HS-5 (cell line): Measurements from ENCODE around the gene TMPRSS3.

Experiments used
- DNase-seq: peaks from one replicate; pipeline ENCODE4 v3.0.0-alpha.2; 2012; ENCODE audit warnings: low read depth

TMPRSS3 gene

DNA sequence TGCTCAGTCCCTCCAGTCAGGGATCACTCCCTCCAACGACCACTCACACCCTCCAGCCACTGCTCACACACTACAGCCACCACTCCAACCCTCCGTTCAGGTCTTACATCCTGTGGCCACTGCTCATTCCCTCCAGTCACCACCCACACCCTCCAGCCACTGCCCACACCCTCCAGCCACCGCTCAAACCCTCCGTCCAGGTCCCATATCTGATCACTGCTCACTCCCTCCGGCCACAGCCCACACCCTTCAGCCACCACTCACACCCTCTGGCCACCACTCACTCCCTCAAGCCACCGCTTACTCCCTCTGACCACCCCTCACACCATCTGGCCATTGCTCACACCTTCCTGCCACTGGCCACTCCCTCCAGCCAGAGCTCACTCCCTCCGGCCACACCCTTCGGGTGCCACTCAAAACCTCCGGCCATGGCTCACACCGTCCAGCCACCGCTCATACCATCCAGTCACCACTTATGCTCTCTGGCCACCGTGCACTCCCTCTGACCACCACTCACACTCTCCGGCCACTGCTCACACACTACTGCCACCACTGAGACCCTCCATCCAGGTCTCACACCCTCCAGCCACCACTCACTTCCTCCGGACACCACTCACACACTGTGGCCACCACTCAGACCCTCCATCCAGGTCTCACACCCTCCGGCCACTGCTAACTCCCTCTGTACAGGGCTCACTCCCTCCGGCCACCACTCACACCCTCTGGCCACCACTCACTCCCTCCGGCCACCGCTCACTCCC is 24.8 kb downstream of the TMPRSS3 start:
- no peak for DNase-seq

DNA sequence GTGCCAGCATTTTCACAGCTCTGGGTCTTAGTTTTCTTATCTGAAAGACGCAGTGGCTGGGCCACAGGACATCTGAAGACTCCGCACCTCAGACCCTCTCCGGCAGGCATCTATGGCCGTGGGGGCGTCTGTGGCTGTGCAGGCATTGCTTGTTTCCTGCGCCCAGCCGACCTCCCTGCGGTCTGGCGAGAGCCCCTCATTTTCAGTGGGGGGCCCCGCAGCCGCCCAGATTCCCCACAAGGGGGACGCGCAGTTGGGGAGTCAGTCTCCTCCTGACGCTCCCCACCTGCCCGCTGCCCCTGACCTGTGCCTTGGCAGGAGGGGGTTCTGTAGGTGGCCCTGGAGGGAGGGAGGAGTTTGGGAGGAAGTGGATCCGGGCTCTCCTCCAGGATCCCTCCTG is 26.0 kb downstream of the TMPRSS3 start:
- no peak for DNase-seq

DNA sequence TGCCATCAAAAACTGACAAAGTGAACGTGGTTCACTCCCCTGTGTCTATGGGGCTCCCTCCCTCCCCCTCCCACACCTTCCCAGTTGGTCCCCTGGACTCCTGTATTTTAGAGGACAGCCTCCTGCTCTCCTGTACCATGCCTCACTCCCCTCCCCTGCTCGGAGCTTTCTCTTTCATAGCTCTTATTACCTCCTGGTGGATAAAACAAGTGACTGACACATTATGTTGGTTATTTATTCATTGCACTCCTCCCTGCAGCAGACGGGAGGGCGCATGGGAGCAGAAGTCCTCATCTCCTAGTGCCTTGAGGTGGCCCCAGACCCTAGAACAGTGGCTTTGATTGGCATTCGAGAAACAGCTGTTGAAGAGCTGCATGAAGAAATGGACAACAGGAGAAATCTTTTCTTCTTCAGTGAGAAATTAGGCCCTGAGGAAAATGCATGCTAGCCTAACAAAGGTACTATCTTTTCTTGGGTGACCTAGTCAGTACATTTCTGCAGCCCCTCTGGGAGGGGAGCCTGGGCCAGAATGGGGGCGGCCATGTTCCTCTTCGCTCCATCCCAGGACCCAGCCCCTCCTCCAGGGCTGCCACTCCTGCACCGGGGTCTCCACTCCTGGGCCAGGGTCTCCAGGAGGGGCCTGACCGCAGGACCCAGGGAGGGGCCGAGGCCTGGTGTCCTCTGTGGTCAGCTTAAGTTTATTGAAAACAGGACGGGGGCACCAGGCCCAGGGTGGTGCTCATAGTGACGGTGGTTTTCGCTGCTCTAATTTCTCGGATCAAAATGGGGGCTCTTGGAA is 28.3 kb downstream of the TMPRSS3 start:
- DNase-seq, result no peak

DNA sequence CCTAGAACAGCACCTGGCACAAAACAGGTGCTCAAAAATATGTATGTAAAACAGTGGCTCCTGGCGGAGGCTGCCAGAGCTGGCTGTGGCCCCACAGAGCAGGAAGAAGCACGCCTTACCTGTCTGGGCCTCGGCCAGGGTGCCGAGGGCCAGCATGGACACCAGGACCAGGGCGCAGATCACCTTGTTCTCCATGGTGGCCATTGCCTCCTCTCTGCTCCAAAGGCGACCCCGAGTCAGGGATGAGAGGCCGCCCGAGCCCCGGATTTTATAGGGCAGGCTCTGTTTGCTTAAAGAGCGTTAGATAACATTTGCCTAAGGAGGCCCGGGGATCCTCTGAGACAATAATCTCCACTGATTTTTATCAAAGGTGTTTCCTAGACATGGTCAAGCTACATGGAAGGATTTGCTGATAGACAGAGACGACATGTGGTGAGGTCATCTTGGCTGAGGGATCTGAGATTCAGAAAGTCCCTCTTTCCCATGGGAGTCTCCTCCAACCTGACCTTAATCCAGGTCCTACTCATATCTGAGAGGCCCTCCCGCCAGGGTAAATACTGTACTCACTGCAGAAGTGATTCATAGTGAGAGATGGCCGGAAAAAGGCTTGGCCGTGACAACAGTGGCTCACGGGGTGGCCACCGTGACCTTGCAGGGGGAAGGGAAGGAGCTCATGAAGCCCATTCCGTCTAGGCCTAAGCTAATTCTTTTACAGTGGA is 29.4 kb downstream of the TMPRSS3 start, which contains the start of gene TFF1:
TFF1 (minus strand) TSS at position 244 of the 719 bp plus-strand sequence; CDS start at position 204, 40 bp downstream.
- DNase-seq, result no peak

DNA sequence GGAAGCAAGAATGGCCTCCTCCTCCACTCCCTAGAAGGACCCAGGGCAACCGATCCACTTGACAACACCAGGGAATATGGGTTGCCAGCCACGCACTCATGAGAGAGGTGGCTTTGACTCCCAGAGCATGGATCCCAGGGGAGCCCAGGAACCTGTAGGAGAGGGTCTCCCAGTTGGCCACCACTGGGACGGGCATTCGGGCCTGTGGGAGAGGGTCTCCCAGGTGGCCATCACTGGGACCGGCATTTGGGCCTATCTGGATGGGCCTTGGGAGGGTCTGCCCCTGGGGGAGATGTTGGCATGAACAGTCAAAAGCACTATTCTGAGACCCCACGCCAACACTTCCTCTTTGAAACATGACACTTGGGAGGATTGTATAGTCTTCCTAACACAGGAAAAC is 30.1 kb downstream of the TMPRSS3 start:
- no peak for DNase-seq

DNA sequence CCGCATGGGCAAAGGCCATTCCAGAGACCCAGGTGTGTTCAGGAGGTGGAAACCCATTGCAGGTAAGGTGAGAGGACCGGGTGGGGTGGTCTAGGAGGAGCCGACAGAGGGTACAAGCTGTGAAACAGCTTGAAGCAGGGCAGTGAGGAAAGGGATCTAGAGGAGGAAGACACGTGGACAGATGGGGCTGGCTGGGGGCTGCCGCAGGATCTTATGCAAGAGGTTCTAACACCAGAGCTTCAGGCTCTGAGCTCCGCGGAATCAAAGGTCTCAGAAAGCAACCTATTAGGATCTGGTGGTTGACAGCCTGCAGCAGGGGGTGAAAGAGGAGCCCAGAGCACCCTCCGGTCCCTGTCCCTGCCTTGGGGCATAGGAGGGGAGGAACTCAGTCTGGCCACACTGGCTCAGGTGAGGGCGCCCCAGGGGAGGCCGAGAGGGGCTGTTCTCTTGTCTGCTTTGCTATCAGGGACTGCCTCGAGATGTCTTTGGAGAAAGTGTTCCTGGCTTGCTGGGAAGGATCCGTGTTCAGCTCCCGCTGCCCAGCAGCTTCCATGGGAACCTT is 31.5 kb downstream of the TMPRSS3 start:
- DNase-seq, result no peak

DNA sequence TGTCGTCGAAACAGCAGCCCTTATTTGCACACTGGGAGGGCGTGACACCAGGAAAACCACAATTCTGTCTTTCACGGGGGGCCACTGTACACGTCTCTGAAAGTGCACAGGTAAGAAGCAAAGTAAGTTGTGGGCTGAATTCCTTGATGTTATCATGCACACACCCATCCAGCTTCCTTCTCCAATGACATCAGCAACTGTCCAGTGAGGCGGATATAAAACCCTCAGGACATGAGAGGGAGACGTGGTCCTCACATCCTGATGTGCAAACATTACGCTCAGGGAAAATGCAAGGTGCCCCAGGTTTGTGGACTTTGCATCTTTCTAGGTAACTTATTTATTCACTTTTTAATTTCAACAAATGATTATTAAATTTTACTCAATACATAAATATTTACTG is 32.5 kb downstream of the TMPRSS3 start:
- DNase-seq, result no peak

DNA sequence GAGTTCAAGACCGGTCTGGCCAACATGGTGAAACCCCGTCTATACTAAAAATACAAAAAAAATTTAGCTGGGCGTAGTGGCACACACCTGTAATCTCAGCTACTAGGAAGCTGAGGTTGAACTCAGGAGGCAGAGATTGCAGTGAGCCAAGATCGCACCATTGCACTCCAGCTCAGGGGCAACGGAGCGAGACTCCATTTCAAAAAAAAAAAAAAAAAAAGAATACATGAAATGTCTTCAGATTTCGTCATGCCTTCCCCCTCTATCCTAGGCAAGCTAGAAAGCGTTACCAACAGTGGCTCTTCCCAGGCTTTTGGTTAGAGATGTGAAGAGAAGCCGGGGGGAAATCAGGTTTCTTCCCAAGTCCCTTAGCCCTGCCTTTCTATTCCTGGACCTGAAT is 33.2 kb downstream of the TMPRSS3 start:
- DNase-seq, result no peak

DNA sequence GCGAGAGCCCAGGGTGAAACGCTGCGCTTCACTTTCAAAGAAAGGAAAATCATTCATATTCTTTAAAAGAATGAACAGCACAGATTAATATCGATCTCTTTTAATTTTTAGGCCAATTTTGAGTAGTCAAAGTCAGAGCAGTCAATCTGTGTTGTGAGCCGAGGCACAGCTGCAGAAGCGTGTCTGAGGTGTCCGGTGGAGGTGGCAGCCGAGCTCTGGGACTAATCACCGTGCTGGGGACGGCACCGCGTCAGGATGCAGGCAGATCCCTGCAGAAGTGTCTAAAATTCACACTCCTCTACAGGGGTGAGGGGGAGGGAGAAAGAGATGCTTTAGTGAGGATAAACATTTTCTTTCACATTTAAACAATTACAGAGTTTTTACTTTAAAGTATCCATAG is 33.7 kb downstream of the TMPRSS3 start:
- no peak for DNase-seq

DNA sequence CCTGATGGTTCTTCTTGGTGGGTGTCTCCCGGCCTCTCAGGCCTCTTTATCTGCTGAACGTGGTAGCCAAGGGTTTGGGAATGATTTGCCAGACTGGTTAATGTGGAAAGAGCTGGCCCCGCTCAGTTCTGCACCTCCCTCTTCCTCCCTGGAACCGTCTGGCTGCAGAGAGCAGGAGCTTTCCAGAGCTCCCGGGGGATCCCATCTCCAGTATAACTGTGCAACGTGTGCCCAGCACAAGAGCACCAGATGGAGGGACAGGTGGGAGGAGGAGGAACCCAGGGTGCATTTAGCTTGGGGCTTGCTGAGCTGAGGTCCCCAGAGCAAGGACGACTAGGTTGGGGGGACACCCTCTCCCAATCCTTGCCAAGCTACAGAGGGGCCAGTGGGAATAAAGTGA is 34.6 kb downstream of the TMPRSS3 start:
- no peak for DNase-seq

DNA sequence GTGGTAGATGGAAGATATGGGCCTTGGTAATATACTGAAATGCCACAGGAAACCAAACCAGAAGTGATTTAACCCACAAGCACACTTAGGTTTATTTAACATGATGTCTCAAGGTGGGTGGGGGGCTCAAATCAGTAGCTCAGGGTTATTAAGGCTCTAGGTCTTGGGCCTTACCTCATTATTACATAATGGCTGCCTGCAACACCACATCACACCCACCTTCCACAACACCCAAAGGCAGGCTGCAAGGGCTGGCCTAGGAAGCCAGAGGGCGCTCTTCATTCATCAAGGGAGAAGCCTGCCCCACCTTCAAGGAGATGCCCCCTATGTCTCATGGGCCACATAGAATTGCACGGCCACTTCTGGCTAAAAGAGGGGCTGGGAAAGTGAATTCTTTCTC is 35.5 kb downstream of the TMPRSS3 start:
- no peak for DNase-seq

DNA sequence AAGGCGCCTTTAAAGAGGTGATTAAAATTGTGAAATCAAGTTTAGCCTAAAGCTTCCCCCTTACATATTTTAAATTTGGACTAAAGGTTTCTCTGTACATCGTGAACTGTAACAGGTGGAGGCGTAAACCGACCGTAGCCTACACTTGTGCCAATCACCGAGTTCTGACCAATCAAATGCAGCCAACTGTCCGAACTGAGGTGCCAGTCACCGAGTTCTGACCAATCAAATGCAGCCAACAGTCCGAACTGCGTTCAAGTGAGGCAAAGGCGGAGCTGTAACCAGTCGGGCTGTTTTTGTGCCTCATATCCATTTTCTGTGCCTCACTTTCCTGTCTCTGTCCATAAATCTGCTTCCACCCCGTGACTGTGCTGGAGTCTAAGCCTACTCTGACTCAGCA is 36.9 kb downstream of the TMPRSS3 start:
- no peak for DNase-seq

DNA sequence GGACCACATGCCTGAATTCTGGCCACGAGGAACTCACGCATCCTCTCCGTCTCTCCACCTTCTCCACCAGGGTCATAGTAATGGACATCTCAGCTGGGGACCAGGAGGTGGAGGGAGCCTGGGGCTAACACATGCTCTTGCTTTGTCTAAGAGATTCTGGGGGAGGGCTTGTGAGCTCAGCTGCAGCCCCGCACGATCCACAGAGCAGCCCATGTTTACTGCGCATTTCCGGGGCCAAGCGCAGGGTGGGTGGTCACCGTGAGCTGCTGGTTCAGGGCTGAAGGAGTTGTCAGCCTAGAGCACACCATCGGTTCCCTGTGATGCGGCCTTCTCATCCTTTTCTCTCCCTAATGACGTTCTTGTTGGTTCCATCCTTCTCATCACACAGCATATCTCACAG is 37.6 kb downstream of the TMPRSS3 start:
- DNase-seq, result no peak

DNA sequence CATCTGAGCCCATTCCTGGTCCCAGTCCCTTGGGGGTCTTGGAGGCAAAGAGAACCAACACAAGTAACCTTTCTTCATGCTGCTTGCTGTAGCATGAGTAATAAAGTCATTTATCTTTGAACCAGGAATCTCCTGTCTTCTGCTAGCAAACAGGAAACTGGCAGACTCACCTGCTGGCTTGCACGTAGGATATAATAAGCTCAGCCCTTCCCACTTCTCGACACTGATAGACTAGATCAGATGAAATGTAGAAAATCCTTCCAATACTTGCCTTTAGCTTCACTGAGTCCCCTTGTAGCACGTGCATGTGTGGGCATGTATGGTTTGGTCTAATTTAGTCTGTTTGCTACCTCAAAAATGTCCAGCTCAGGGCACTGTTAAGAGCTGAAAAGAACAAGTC is 38.5 kb downstream of the TMPRSS3 start:
- no peak for DNase-seq

DNA sequence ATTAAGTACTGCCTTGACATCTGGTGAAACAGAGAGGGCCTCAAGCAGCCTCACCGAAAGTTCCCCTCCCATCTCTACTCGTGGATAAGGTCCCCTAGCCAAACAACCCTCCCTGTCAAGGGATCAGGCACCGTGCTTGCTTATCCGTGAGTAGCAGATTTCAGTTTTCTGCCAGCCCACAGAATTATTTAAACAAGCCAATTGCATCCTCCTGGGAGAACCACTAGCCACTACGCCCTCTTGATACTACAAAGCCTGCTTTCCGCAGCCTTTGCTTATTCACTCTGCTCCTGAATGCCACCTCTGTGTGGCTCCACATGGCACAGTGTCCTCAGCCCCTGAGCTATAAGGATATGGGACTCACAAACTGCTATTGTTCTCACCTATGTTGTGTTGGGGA is 39.2 kb downstream of the TMPRSS3 start:
- DNase-seq, result no peak

DNA sequence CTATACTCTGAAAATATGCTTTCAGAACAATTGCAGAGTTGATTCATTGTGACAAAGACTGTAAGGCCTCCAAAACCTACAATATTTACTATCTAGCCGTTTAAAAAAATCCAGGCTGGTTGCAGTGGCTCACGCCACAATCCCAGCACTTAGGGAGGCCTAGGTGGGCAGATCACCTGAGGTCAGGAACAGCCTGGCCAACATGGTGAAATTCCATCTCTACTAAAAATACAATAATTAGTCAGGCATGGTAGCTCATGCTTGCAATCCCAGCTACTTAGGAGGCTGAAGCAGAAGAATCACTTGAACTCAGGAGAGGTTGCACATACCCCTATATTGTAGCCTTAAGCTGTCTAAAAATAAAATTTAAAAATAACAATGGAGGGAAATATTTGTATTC is 39.8 kb downstream of the TMPRSS3 start:
- no peak for DNase-seq

DNA sequence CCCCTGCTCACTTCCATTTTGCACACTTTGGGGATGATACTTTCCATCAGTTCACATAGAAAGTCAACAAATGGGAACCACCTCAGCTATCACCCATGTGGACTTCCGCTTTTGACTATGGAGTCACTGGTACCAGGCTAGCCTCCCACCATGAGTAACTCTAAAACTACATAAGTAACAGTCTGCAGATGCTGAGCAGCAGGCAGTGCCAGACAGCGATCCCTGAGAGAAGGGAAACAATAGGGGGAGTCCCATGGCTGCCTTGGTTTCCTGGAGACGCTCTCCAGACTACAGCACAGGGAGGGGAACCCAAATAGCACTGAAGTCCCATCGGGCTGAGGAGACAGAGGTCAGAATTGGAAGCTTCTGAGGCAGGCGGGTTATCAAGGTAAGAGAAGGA is 42.2 kb downstream of the TMPRSS3 start:
- no peak for DNase-seq

DNA sequence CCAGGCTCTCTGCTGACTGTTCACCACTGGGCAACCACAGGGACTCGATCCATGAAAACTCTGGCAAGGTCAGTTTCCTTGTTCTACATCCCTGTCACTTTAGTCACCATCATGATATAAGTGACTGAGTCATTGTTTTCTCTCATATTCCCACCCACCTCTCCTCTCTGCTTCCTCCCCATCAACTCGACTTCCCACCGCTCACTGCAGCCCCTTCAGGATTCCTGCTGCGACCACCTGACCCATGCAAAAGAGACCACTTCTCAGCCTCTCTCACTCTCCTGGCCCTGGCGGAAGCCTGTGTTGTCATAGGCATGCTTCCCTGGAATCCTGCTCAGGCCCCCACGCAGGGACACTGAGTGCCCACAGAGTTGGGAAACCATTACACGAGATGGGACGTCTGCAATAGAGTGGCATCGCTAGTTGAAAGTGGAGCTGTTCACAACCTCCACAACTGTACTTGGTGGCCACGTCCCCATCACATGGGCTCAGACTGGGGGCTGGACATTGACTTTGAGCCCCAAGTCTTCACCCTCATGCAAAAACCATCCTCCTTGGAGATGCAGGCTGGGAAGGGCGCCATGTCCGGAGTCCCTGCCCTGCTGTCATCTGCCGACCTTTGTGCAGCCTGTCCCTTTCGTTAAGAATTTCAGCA is 43.3 kb downstream of the TMPRSS3 start:
- no peak for DNase-seq

DNA sequence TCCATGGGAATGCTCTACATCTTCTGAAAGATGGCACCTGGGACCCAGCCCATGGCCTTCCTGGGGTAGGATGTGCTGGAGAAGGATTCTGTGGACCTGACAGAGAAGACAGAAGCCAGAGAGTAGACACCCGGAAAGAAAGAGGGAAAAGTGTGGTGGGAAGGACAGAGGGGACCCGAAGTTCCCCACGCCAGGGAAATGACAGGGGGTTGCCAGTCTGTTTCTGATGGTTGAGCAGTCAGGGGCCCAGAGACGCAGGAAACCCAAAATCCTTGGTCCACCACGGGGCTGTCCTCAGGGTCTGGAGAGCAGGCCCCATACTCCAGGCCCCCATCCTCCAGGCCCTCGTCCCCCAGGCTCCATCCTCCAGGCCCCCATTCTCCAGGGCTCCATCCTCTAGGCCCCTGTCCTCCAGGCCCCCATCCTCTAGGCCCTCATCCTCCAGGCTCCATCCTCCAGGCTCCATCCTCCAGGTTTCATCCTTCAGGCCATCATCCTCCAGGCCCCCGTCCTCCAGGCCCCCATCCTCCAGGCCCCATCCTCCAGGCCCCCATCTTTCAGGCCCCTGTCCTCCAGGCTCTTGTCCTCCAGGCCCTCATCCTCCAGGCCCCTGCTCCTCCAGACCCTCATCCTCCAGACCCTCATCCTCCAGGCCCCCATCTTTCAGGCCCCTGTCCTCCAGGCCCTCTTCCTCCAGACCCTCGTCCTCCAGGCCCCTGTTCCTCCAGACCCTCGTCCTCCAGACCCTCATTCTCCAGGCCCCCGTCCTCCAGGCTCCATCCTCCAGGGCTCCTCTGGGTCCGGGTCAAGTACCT is 44.0 kb downstream of the TMPRSS3 start:
- no peak for DNase-seq

DNA sequence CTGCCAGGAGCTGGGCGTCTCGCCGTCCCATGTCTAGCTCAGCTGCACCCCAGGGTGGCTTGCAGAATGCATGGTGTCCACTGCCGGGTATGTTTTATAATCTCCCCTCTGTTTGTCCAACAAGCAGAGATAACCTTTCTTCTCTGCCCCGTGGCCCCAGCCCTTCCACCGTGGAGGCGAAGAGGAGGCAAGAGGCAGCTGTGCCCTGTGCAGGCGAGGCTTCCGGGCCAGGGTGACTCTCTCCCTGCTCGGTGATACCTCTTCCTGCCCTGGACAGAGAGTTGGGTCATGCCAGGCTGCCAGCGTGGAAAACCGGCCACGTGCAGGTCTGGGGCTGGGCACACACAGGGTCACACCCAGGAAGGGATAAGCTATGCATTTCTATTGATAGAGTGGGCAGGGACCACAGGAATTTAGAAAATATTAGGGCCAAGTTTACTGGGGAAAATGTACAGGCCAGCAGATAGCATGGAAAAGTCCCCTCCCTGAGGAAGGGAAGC is 44.9 kb downstream of the TMPRSS3 start, which contains the start of gene TFF2:
TFF2 (minus strand) TSS at position 68 of the 500 bp plus-strand sequence; CDS start at position 31, 37 bp downstream.
- DNase-seq, result no peak
